Fibroblast of lung (primary cell): ENCODE data around the gene ABCA7. TPM values are rescaled to one million over a fixed set of nuclear protein-coding genes. Genes with fewer than 3 reads are reported as not detected.

Experiments
- DNase-seq, 2 donors: peaks; one replicate each; pipeline versions ENCODE4 v3.0.0 to v3.0.0-alpha.2; 2010; ENCODE audit warnings: low read depth in 2 of 2
- H2AFZ ChIP-seq: 2 replicates; pipeline ENCODE4 v1.5.1; 2012; ENCODE audit warnings: low read length, control low read depth, inconsistent platforms
- H3K27ac ChIP-seq: 2 replicates; pipeline ENCODE4 v1.5.1; 2011; ENCODE audit warnings: low read length, control low read depth; ENCODE audit not compliant: insufficient read depth
- H3K27me3 ChIP-seq: 2 replicates; pipeline ENCODE4 v1.5.1; 2011; ENCODE audit warnings: mild to moderate bottlenecking, low read length; ENCODE audit not compliant: control insufficient read depth, insufficient read depth
- H3K36me3 ChIP-seq: 2 replicates; pipeline ENCODE4 v1.5.1; 2011; ENCODE audit warnings: low read length; ENCODE audit not compliant: control insufficient read depth, insufficient read depth
- H3K4me1 ChIP-seq: 2 replicates; pipeline ENCODE4 v1.5.1; 2011; ENCODE audit warnings: low read length; ENCODE audit not compliant: control insufficient read depth, insufficient read depth; ENCODE audit errors: extremely low read depth
- H3K4me2 ChIP-seq: 2 replicates; pipeline ENCODE4 v1.5.1; 2011; ENCODE audit warnings: low read length, control low read depth; ENCODE audit not compliant: insufficient read depth; ENCODE audit errors: extremely low read depth
- H3K4me3 ChIP-seq, 4 experiments: fragments of 200-600 bp in 1 of 4; sonication (generic) in 1 of 4; replicated peaks in 1 of 4; 2 replicates each; pipeline ENCODE4 v1.5.1; 2011 to 2016; ENCODE audit warnings: low read length in 4 of 4, low read depth in 3 of 4, mild to moderate bottlenecking in 3 of 4, control low read depth in 2 of 4, inconsistent platforms in 1 of 4, mixed read lengths in 1 of 4; ENCODE audit not compliant: insufficient read depth in 1 of 4; ENCODE audit errors: control extremely low read depth in 1 of 4
- H3K79me2 ChIP-seq: 2 replicates; pipeline ENCODE4 v1.5.1; 2012; ENCODE audit warnings: mild to moderate bottlenecking, low read length, inconsistent platforms; ENCODE audit not compliant: control insufficient read depth, insufficient read depth
- H3K9ac ChIP-seq: 2 replicates; pipeline ENCODE4 v1.5.1; 2011; ENCODE audit warnings: mild to moderate bottlenecking, low read length, control low read depth; ENCODE audit not compliant: insufficient read depth
- H3K9me3 ChIP-seq: 2 replicates; pipeline ENCODE4 v1.5.1; 2012; ENCODE audit warnings: low read depth, low read length; ENCODE audit not compliant: control insufficient read depth, insufficient read depth
- H4K20me1 ChIP-seq: 2 replicates; pipeline ENCODE4 v1.5.1; 2011; ENCODE audit warnings: low read length; ENCODE audit not compliant: control insufficient read depth, insufficient read depth; ENCODE audit errors: extremely low read depth
- EZH2 ChIP-seq: IDR thresholded peaks from 2 replicates; pipeline ENCODE4 v1.5.1; 2012; ENCODE audit warnings: low read length, control low read depth, mild to moderate bottlenecking; ENCODE audit errors: missing control alignments
- polyA plus RNA-seq, 2 donors: library from polyadenylated mRNA; depleted of rRNA in 1 of 2; stranded (reverse) in 1 of 2; unstranded in 1 of 2; fragments of >200 nt; gene quantifications; 2 replicates each; pipeline ENCODE4 v1.2.1, GENCODE V29; 2011 to 2012; ENCODE audit warnings: missing spikeins in 1 of 2
- total RNA-seq: library from RNA; depleted of rRNA; stranded (reverse); fragments of >200 nt; gene quantifications from 2 replicates; pipeline ENCODE4 v1.2.1, GENCODE V29; 2014
- TF ChIP-seq, protein P1 (sequence below), 2 donors: IDR thresholded peaks in 1 of 2; conservative IDR thresholded peaks in 1 of 2; 1 replicate in 1 of 2; 2 replicates in 1 of 2; pipeline ENCODE4 v1.5.1; 2011 to 2012; ENCODE audit warnings: low read length in 2 of 2, control low read depth in 1 of 2, inconsistent platforms in 1 of 2, low read depth in 1 of 2, mild to moderate bottlenecking in 1 of 2

The ABCA7 gene
- total and polyA plus RNA-seq, 2 donors (not counting 1 experiment from before 2014, with no cell fraction given), result 2.2 to 9.7 TPM

DNA sequence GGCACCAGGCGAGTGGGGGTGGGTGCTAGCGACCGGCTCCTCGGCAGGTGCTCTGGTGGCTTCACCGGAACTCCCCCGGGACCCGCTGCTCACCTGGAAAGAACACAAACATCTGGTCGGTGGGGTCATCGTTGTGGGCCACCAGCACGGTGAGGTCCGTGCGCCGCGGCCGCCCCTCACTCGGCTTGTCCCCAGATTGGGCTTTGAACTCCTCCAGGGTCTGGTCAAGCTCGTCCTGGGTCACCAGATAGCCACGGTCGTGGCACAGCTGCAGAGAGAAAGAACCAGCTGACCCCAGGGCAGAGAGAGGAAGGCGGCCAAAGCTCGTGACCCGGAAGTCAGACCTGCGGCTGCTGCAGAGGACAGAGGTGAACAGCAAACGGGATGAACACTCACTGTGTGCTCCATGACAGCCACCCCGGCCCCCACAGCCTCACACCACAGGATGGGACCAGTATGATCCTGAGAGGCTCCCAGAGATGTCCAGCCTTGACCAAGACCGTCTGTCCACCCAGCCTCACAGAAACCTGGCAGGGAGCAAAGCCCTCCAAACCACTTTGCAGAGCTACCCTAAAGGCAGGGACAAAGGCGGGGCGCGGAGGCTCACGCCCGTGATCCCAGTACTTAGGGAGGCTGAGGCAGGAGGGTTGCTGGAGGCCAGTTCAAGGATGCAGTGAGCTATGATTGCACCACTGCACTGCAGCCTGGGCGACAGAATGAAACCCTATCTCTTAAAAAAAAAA, 54.1 kb downstream of the ABCA7 start:
- peak overlapping the region; percentile 71 to 91 (median 84) for H3K4me3 ChIP-seq
- no peaks in the 10 kb centered on the region for H3K9me3 ChIP-seq
- H3K36me3 ChIP-seq, result peaks cover 15% of the 10 kb centered on the region
- H4K20me1 ChIP-seq, result no peaks in the 10 kb centered on the region
- TF ChIP-seq, protein P1, sequence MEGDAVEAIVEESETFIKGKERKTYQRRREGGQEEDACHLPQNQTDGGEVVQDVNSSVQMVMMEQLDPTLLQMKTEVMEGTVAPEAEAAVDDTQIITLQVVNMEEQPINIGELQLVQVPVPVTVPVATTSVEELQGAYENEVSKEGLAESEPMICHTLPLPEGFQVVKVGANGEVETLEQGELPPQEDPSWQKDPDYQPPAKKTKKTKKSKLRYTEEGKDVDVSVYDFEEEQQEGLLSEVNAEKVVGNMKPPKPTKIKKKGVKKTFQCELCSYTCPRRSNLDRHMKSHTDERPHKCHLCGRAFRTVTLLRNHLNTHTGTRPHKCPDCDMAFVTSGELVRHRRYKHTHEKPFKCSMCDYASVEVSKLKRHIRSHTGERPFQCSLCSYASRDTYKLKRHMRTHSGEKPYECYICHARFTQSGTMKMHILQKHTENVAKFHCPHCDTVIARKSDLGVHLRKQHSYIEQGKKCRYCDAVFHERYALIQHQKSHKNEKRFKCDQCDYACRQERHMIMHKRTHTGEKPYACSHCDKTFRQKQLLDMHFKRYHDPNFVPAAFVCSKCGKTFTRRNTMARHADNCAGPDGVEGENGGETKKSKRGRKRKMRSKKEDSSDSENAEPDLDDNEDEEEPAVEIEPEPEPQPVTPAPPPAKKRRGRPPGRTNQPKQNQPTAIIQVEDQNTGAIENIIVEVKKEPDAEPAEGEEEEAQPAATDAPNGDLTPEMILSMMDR (conservative IDR thresholded peaks at IDR 0.05 in 1 of 2, IDR thresholded peaks at IDR 0.05 in 1 of 2; ENCODE audit: low read depth in 1 of 2, low read length in 2 of 2), result no peak
- no peak for TF ChIP-seq EZH2
- peak overlapping the region; percentile 73 for H3K27ac ChIP-seq
- DNase-seq, result no peak
- peak overlapping the region; percentile 74 for H3K4me2 ChIP-seq
- H3K27me3 ChIP-seq, result no peaks in the 10 kb centered on the region
- no peak overlapping the region for H2AFZ ChIP-seq
- H3K79me2 ChIP-seq, result peaks cover 27% of the 10 kb centered on the region
- peak overlapping the region; percentile 86 for H3K9ac ChIP-seq
- peaks cover 7% of the 10 kb centered on the region for H3K4me1 ChIP-seq

DNA sequence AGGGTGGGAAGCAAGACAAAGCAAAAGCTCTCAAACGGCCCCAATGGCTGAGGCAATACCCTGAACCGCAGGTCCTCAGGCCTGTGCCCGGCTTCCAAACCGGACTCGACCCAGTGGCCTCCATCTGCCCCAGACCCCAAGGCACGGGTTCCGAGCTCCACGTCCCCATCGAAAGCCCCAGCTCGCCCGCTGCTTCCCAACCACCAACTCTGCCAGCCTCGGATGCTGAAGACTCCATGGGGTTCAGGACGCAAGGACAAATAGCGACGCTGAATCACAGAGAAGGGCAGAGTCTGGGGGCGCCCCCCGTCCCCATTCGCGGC, 54.7 kb downstream of the ABCA7 start:
- H2AFZ ChIP-seq, result no peak overlapping the region

DNA sequence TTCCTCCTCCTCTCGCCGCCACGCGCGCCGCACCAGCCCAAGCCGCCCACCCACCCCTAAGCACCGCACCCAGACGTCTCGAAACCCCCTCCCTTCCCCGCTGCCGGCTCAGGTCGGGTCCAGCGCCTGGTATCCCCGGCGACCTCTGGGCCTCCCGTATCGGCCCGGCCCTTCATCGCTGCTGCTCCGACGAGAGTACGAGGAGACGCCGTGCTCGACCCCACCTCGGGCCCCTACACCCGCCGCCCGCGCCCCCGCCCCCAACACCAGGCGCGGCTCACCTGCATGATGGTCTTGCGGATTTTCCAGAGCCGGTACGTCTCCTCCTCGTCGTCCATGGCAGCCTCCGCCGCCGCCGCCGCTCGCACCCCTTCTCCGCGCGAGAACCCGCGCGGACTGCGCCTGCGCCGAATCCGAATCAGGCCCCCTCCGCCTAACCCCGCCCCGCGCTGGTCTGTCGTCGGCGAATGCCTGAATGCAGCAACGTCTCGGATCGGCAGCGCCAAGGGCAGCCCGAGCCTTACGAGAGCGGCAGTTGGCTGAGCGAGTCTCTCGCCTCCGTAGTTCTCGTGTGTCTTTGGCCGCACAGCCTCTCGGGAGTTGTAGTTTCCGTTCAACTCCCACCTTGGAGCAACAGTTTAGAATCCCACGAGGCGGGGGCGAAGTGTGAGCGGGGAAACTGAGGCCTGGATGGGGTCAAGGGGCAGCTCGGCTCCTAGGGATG, 55.2 kb downstream of the ABCA7 start, which contains the start of gene POLR2E:
POLR2E (minus strand) TSS at position 398 of the 724 bp plus-strand sequence; CDS start at position 338, 60 bp downstream.
- peak within 1 kb of the TSS; percentile 74 for H3K4me2 ChIP-seq
- H2AFZ ChIP-seq, result no peak within 1 kb of the TSS
- H3K27me3 ChIP-seq, result no peaks in the 10 kb centered on the region
- H3K36me3 ChIP-seq, result peaks cover 13% of the 10 kb centered on the region
- peaks cover 27% of the 10 kb centered on the region for H3K79me2 ChIP-seq
- H4K20me1 ChIP-seq, result no peaks in the 10 kb centered on the region
- peak within 1 kb of the TSS; percentile 73 for H3K27ac ChIP-seq
- DNase-seq, result peak; percentile 96 to 99
- H3K4me1 ChIP-seq, result peaks cover 7% of the 10 kb centered on the region
- TF ChIP-seq EZH2, result no peak
- TF ChIP-seq, protein P1 (conservative IDR thresholded peaks at IDR 0.05 in 1 of 2, IDR thresholded peaks at IDR 0.05 in 1 of 2; ENCODE audit: low read depth in 1 of 2, low read length in 2 of 2), result no peak
- H3K9ac ChIP-seq, result peak within 1 kb of the TSS; percentile 86
- peak within 1 kb of the TSS; percentile 71 to 91 (median 84) for H3K4me3 ChIP-seq
- H3K9me3 ChIP-seq, result no peaks in the 10 kb centered on the region

More for the DNA sequence above, 54.7 kb downstream of the ABCA7 start:
- no peaks in the 10 kb centered on the region for H3K27me3 ChIP-seq
- H4K20me1 ChIP-seq, result no peaks in the 10 kb centered on the region
- no peaks in the 10 kb centered on the region for H3K9me3 ChIP-seq
- H3K27ac ChIP-seq, result peak overlapping the region; percentile 73
- peaks cover 27% of the 10 kb centered on the region for H3K79me2 ChIP-seq
- H3K4me1 ChIP-seq, result peaks cover 7% of the 10 kb centered on the region
- H3K4me3 ChIP-seq, result peak overlapping the region; percentile 71 to 91 (median 84)
- peak overlapping the region; percentile 86 for H3K9ac ChIP-seq
- H3K36me3 ChIP-seq, result peaks cover 13% of the 10 kb centered on the region
- TF ChIP-seq EZH2, result no peak
- TF ChIP-seq, protein P1 (conservative IDR thresholded peaks at IDR 0.05 in 1 of 2, IDR thresholded peaks at IDR 0.05 in 1 of 2; ENCODE audit: low read depth in 1 of 2, low read length in 2 of 2), result no peak
- DNase-seq, result no peak
- H3K4me2 ChIP-seq, result peak overlapping the region; percentile 74
